Measurements from ENCODE around the gene GPR39. TPM values are rescaled to one million over a fixed set of nuclear protein-coding genes. Genes with fewer than 3 reads are reported as not detected.
"Not testable (repeated sequence)": the region's sequence is repeated elsewhere in the genome, so short reads cannot be mapped to it uniquely, and the experiment has no call there.

The GPR39 gene
- total RNA-seq, 2 donors from 2014 or later: 0.37 TPM; not detected in 1

- intact Hi-C loops (cut with DNase I): no loop called here
- DNase-seq (ENCODE audit: low spot score): no peak
Observed at GRCh38 chr2:132477436-132477835, 60.8 kb downstream of the GPR39 start.

GRCh38 chr2:132477962-132478361, 61.4 kb downstream of the GPR39 start:
- intact Hi-C loops (cut with DNase I): no loop called here
- DNase-seq (ENCODE audit: low spot score): no peak

GRCh38 chr2:132478461-132479105, 62.0 kb downstream of the GPR39 start:
- intact Hi-C loops (cut with DNase I): no loop called here
- DNase-seq (ENCODE audit: low spot score): no peak

- intact Hi-C loops (cut with DNase I): no loop called here
- no peak for DNase-seq (ENCODE audit: low spot score)
Observed at GRCh38 chr2:132479155-132479554, 62.5 kb downstream of the GPR39 start.

GRCh38 chr2:132482821-132483220, 66.2 kb downstream of the GPR39 start:
- intact Hi-C loops (cut with DNase I): no loop called here
- no peak for DNase-seq (ENCODE audit: low spot score)

GRCh38 chr2:132484144-132484543, 67.5 kb downstream of the GPR39 start:
- intact Hi-C loops (cut with DNase I): no loop called here
- no peak for DNase-seq (ENCODE audit: low spot score)

GRCh38 chr2:132488491-132488890, 71.9 kb downstream of the GPR39 start:
- intact Hi-C loops (cut with DNase I): no loop called here
- DNase-seq (ENCODE audit: low spot score): no peak

GRCh38 chr2:132489150-132489549, 72.5 kb downstream of the GPR39 start:
- DNase-seq (ENCODE audit: low spot score): no peak
- intact Hi-C loops (cut with DNase I): no loop called here

GRCh38 chr2:132495881-132496280, 79.3 kb downstream of the GPR39 start:
- intact Hi-C loops (cut with DNase I): no loop called here
- DNase-seq (ENCODE audit: low spot score): no peak

- DNase-seq (ENCODE audit: low spot score): no peak
Observed at GRCh38 chr2:132496555-132496954, 80.0 kb downstream of the GPR39 start.

GRCh38 chr2:132497591-132497990, 81.0 kb downstream of the GPR39 start:
- DNase-seq (ENCODE audit: low spot score): no peak
- intact Hi-C loops (cut with DNase I): no loop called here

More at GRCh38 chr2:132496555-132496954, 80.0 kb downstream of the GPR39 start:
- intact Hi-C loops (cut with DNase I): no loop called here

GRCh38 chr2:132503701-132504100, 87.1 kb downstream of the GPR39 start:
- intact Hi-C loops (cut with DNase I): no loop called here
- DNase-seq (ENCODE audit: low spot score): no peak

GRCh38 chr2:132515010-132515409, 98.4 kb downstream of the GPR39 start:
- no peak for DNase-seq (ENCODE audit: low spot score)
- intact Hi-C loops (cut with DNase I): no loop called here

- no peak for DNase-seq (ENCODE audit: low spot score)
Observed at GRCh38 chr2:132517386-132517785, 100.8 kb downstream of the GPR39 start.

GRCh38 chr2:132518302-132518701, 101.7 kb downstream of the GPR39 start:
- no peak for DNase-seq (ENCODE audit: low spot score)
- intact Hi-C loops (cut with DNase I): no loop called here

More at GRCh38 chr2:132517386-132517785, 100.8 kb downstream of the GPR39 start:
- intact Hi-C loops (cut with DNase I): no loop called here

- DNase-seq (ENCODE audit: low spot score): no peak
- intact Hi-C loops (cut with DNase I): no loop called here
Observed at GRCh38 chr2:132519566-132519965, 103.0 kb downstream of the GPR39 start.

- DNase-seq (ENCODE audit: low spot score): no peak
- intact Hi-C loops (cut with DNase I): no loop called here
Observed at GRCh38 chr2:132521341-132521740, 104.7 kb downstream of the GPR39 start.

- DNase-seq (ENCODE audit: low spot score): no peak
- intact Hi-C loops (cut with DNase I): no loop called here
Observed at GRCh38 chr2:132522901-132523300, 106.3 kb downstream of the GPR39 start.

GRCh38 chr2:132537061-132537460, 120.5 kb downstream of the GPR39 start:
- intact Hi-C loops (cut with DNase I); DNase-seq (ENCODE audit: low spot score): not testable (repeated sequence)

GRCh38 chr2:132538331-132538855, 121.8 kb downstream of the GPR39 start:
- DNase-seq (ENCODE audit: low spot score): no peak
- intact Hi-C loops (cut with DNase I): no loop called here

GRCh38 chr2:132540166-132540565, 123.6 kb downstream of the GPR39 start:
- intact Hi-C loops (cut with DNase I): no loop called here
- no peak for DNase-seq (ENCODE audit: low spot score)
